IMR-90 (cell line): ENCODE data around the gene FAM53C. TPM values are rescaled to one million over a fixed set of nuclear protein-coding genes. Genes with fewer than 3 reads are reported as not detected.

Source experiments
- ATAC-seq: fragments of 200-7000 bp; cut with Tn5 transposase; 2 replicates; pipeline ENCODE4 v1.9.1; 2020; ENCODE audit warnings: low read depth, mild to moderate bottlenecking, moderate library complexity
- BruUV-seq: library from RNA; stranded (reverse); fragments of 400-500 nt; replicated peaks from 2 replicates; lab custom pipeline; 2021; lab: Mats Ljungman, UMichigan
- CTCF ChIA-PET: fragments of 300-600 bp; formaldehyde crosslinking; extraction: SDS; loops from one replicate; lab custom pipeline; 2021; ENCODE audit warnings: antibody characterized with exemption; lab: Yijun Ruan, JAX
- POLR2A ChIA-PET: fragments of 300-600 bp; sonication (Branson Sonifier 250); formaldehyde crosslinking; loops from one replicate; lab custom pipeline; 2022; ENCODE audit warnings: antibody characterized with exemption; ENCODE audit not compliant: unreplicated experiment; lab: Charles Lee
- DNase-seq: peaks from one replicate; pipeline ENCODE4 v3.0.0; 2013
- H2AFZ ChIP-seq: replicated peaks from 2 replicates; pipeline ENCODE3; 2013; ENCODE audit warnings: low read length, mild to moderate bottlenecking; ENCODE audit not compliant: poor library complexity
- H2AK5ac ChIP-seq: 2 replicates; pipeline ENCODE4 v1.6.1; 2013; ENCODE audit warnings: low read depth, low read length, inconsistent platforms
- H2AK9ac ChIP-seq: replicated peaks from 2 replicates; pipeline ENCODE3; 2013; ENCODE audit warnings: mild to moderate bottlenecking, low read depth, low read length, moderate library complexity; ENCODE audit not compliant: poor library complexity
- H2BK120ac ChIP-seq: 2 replicates; pipeline ENCODE4 v1.6.1; 2013; ENCODE audit warnings: low read depth, low read length, inconsistent platforms
- H2BK15ac ChIP-seq: 3 replicates; pipeline ENCODE4 v1.6.1; 2013; ENCODE audit warnings: low read depth, low read length, inconsistent platforms
- H2BK20ac ChIP-seq: 2 replicates; pipeline ENCODE4 v1.6.1; 2013; ENCODE audit warnings: low read depth, mild to moderate bottlenecking, inconsistent platforms, low read length, moderate library complexity
- H2BK5ac ChIP-seq: 2 replicates; pipeline ENCODE4 v1.6.1; 2013; ENCODE audit warnings: mild to moderate bottlenecking, low read depth, low read length, inconsistent platforms; ENCODE audit not compliant: poor library complexity, severe bottlenecking
- H3K14ac ChIP-seq: replicated peaks from 2 replicates; pipeline ENCODE4 v1.6.1; 2013; ENCODE audit warnings: low read depth, low read length, inconsistent platforms
- H3K18ac ChIP-seq: 2 replicates; pipeline ENCODE4 v1.6.1; 2013; ENCODE audit warnings: low read depth, low read length, control low read depth
- H3K23ac ChIP-seq: 2 replicates; pipeline ENCODE4 v1.6.1; 2013; ENCODE audit warnings: low read depth, low read length, inconsistent platforms
- H3K27ac ChIP-seq: 2 replicates; pipeline ENCODE4 v1.5.1; 2013; ENCODE audit warnings: mild to moderate bottlenecking, control low read depth, low read length; ENCODE audit not compliant: insufficient read depth
- H3K27me3 ChIP-seq: 2 replicates; pipeline ENCODE4 v1.6.1; 2013; ENCODE audit warnings: low read length; ENCODE audit not compliant: control insufficient read depth, insufficient read depth
- H3K36me3 ChIP-seq: 2 replicates; pipeline ENCODE4 v1.6.1; 2013; ENCODE audit warnings: low read length, mixed read lengths; ENCODE audit not compliant: control insufficient read depth, insufficient read depth
- H3K4ac ChIP-seq: 2 replicates; pipeline ENCODE4 v1.6.1; 2013; ENCODE audit warnings: low read depth, low read length, inconsistent platforms
- H3K4me1 ChIP-seq: 2 replicates; pipeline ENCODE4 v1.6.1; 2013; ENCODE audit warnings: low read length, mixed read lengths; ENCODE audit not compliant: control insufficient read depth, insufficient read depth
- H3K4me2 ChIP-seq: 2 replicates; pipeline ENCODE4 v1.6.1; 2013; ENCODE audit warnings: low read depth, mild to moderate bottlenecking, control low read depth, low read length, moderate library complexity
- H3K4me3 ChIP-seq: 2 replicates; pipeline ENCODE4 v1.5.1; 2013; ENCODE audit warnings: low read depth, mild to moderate bottlenecking, control low read depth, low read length, moderate library complexity; ENCODE audit not compliant: insufficient read depth
- H3K56ac ChIP-seq: 2 replicates; pipeline ENCODE4 v1.6.1; 2013; ENCODE audit warnings: low read length, inconsistent platforms; ENCODE audit not compliant: insufficient read depth; ENCODE audit errors: extremely low read depth
- H3K79me1 ChIP-seq, 2 experiments: 2 replicates each; pipeline ENCODE4 v1.6.1; 2013; ENCODE audit warnings: low read length in 2 of 2, inconsistent platforms in 1 of 2, low read depth in 1 of 2
- H3K9ac ChIP-seq: 2 replicates; pipeline ENCODE4 v1.6.1; 2013; ENCODE audit warnings: low read depth, low read length, control low read depth
- H3K9me1 ChIP-seq: 2 replicates; pipeline ENCODE4 v1.6.1; 2013; ENCODE audit warnings: low read length, inconsistent platforms; ENCODE audit not compliant: insufficient read depth
- H3K9me3 ChIP-seq: 2 replicates; pipeline ENCODE4 v1.6.1; 2013; ENCODE audit warnings: low read length; ENCODE audit not compliant: control insufficient read depth, insufficient read depth
- H4K20me1 ChIP-seq: 2 replicates; pipeline ENCODE4 v1.6.1; 2013; ENCODE audit warnings: low read length, inconsistent platforms; ENCODE audit not compliant: insufficient read depth
- H4K5ac ChIP-seq: 2 replicates; pipeline ENCODE4 v1.6.1; 2013; ENCODE audit warnings: mild to moderate bottlenecking, low read depth, low read length, control low read depth
- H4K8ac ChIP-seq, 2 experiments: 2 replicates each; pipeline ENCODE4 v1.6.1; 2013; ENCODE audit warnings: low read depth in 2 of 2, low read length in 2 of 2, control low read depth in 1 of 2, inconsistent platforms in 1 of 2
- H4K91ac ChIP-seq: 2 replicates; pipeline ENCODE4 v1.6.1; 2013; ENCODE audit warnings: low read depth, low read length, inconsistent platforms; ENCODE audit not compliant: insufficient read depth
- CEBPB ChIP-seq: IDR thresholded peaks from 2 replicates; pipeline ENCODE4 v1.6.1; 2012; ENCODE audit warnings: low read depth, low read length, improper control_type of control experiment
- ELK1 ChIP-seq: fragments of 150-350 bp; IDR thresholded peaks from 2 replicates; pipeline ENCODE4 v1.6.1; 2016; ENCODE audit warnings: low read depth, mild to moderate bottlenecking, low read length, moderate library complexity, borderline replicate concordance
- NFE2L2 ChIP-seq: fragments of 150-350 bp; IDR thresholded peaks from 2 replicates; pipeline ENCODE4 v1.6.1; 2016; ENCODE audit warnings: low read depth, mild to moderate bottlenecking, low read length
- RCOR1 ChIP-seq: IDR thresholded peaks from 2 replicates; pipeline ENCODE4 v1.6.1; 2012; ENCODE audit warnings: mild to moderate bottlenecking, low read length, improper control_type of control experiment; ENCODE audit not compliant: insufficient replicate concordance
- SMC3 ChIP-seq: fragments of 150-350 bp; IDR thresholded peaks from 2 replicates; pipeline ENCODE4 v1.6.1; 2016; ENCODE audit warnings: low read depth, mild to moderate bottlenecking, antibody characterized with exemption, low read length, moderate library complexity
- USF2 ChIP-seq: fragments of 150-350 bp; IDR thresholded peaks from 2 replicates; pipeline ENCODE4 v1.6.1; 2017; ENCODE audit warnings: mild to moderate bottlenecking, antibody characterized with exemption, low read length, low read depth
- WGBS, 2 experiments: methylation state at CpG; one replicate each; pipeline versions ENCODE4 v1.1.5 to v1.1.7; 2013; ENCODE audit warnings: missing lambda C conversion rate in 2 of 2; ENCODE audit not compliant: insufficient read length in 1 of 2; ENCODE audit errors: extremely low coverage in 2 of 2; 5-methylcytosine and 5-hydroxymethylcytosine counted together
- dilution Hi-C: fragments of 300-500 bp; cut with HindIII; formaldehyde crosslinking; loops from one replicate; pipeline ENCODE4 v1.14.3; 2018; ENCODE audit warnings: low sequenced_read_pairs; ENCODE audit not compliant: unreplicated experiment
- in situ Hi-C: fragments of 300-500 bp; cut with MboI; formaldehyde crosslinking; loops from 3 replicates; pipeline ENCODE4 v1.14.3; 2019; ENCODE audit warnings: low sequenced_read_pairs, inconsistent platforms, mixed read lengths
- intact Hi-C: fragments of 100-400 bp; cut with micrococcal nuclease; formaldehyde crosslinking; loops from 2 replicates; pipeline ENCODE4 v1.10.0; 2022
- polyA plus RNA-seq, 3 experiments: library from polyadenylated mRNA; depleted of rRNA; stranded (reverse); fragments of >200 nt; gene quantifications; 2 replicates each; pipeline ENCODE4 v1.2.3, GENCODE V29; 2012; ENCODE audit warnings: low replicate concordance in 1 of 3
- total RNA-seq: library from RNA; depleted of rRNA; stranded (reverse); fragments of >200 nt; gene quantifications from 2 replicates; pipeline ENCODE4 v1.2.3, GENCODE V29; 2012

FAM53C gene
- total and polyA plus RNA-seq, 2 of the 4 experiments (the other 2 are of a cell fraction) = 21.5 to 25.6 TPM

DNA sequence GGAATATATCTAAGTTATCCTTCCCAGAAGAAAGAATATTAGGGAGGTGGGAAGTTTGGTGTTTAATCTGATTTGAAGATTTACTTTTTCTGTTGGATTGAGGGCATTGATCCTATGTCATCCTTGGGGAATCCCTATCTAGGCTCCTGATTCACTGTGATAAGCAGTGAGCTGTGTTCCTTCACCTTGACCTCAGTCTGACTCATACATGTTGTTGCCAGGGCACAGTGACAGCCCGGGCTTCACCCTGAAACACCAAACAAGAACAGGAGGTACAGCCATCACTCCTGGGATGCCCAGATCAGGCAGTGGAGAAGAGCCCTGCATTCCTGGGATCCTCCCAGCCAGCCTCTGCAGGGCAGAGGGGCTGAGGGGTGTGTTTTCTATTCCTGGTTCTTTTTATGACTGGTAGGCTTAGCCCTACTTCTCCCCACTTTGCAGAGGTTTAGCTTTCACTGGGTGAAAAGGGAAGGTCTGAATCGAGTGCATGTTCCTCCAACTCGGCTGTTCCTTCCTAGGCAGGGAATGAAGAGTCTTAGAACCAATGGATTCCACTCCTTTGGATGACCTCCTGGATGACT is 3.1 kb upstream of the FAM53C start:
- H2BK15ac ChIP-seq = no peak overlapping the region
- no peak overlapping the region for H3K4ac ChIP-seq
- H4K20me1 ChIP-seq = peaks cover 11% of the 10 kb centered on the region; the same call in 1 of the 2 replicates
- intact Hi-C loops = no loop called here
- no peak overlapping the region for H3K9ac ChIP-seq
- no peak overlapping the region for H4K5ac ChIP-seq
- no peak overlapping the region for H3K4me3 ChIP-seq
- H3K27ac ChIP-seq = no peak overlapping the region
- no peak overlapping the region for H3K56ac ChIP-seq
- no peak overlapping the region for H2AFZ ChIP-seq
- 0 out of 2 replicates have a peak, but pooled peaks cover 3% of the 10 kb centered on the region for H3K4me1 ChIP-seq
- H3K36me3 ChIP-seq = no peaks in the 10 kb centered on the region
- no CpG with 5 or more reads among the region's 3 CpGs for WGBS, 2 experiments
- H3K23ac ChIP-seq = no peak overlapping the region
- no peak overlapping the region for H2BK5ac ChIP-seq
- ChIA-PET POLR2A (no interaction called here), CTCF (no interaction called here)
- ATAC-seq (no peak), DNase-seq (peak; percentile 23)
- no peaks in the 10 kb centered on the region for H3K27me3 ChIP-seq
- BruUV-seq = no TSS peak
- H2AK9ac ChIP-seq = no peak overlapping the region
- peaks cover 3 to 28% of the 10 kb centered on the region in 2 experiments; a peak in 3 of 4 replicates for H3K79me1 ChIP-seq
- no peak overlapping the region for H2AK5ac ChIP-seq
- no peak overlapping the region for H4K8ac ChIP-seq
- H3K14ac ChIP-seq = no peak overlapping the region
- H3K9me3 ChIP-seq = no peaks in the 10 kb centered on the region
- no peak overlapping the region for H4K91ac ChIP-seq
- H3K4me2 ChIP-seq = no peak overlapping the region
- dilution Hi-C loops = no loop called here
- H3K18ac ChIP-seq = no peak overlapping the region
- no peak for TF ChIP-seq CEBPB
- no peak for TF ChIP-seq NFE2L2
- no peak for TF ChIP-seq SMC3
- no peak for TF ChIP-seq USF2
- TF ChIP-seq RCOR1 = no peak
- TF ChIP-seq ELK1 = no peak
- in situ Hi-C loops = no loop called here
- no peak overlapping the region for H2BK20ac ChIP-seq
- H3K9me1 ChIP-seq = no peaks in the 10 kb centered on the region
- H2BK120ac ChIP-seq = no peak overlapping the region
